GM21360 (cell line): ENCODE measurements around the gene ASMTL.
"Not testable (repeated sequence)": the region's sequence is repeated elsewhere in the genome, so short reads cannot be mapped to it uniquely, and the experiment has no call there.

Experiments used
- ATAC-seq: cut with Tn5 transposase; IDR thresholded peaks from one replicate; pipeline ENCODE4 v1.9.1; 2021; ENCODE audit warnings: mild to moderate bottlenecking, moderate library complexity; ENCODE audit not compliant: unreplicated experiment

ASMTL gene

GRCh38 chrX:1482530-1482928 lies 29.8 kb upstream of the ASMTL start:
- ATAC-seq, result not testable (repeated sequence)

GRCh38 chrX:1481636-1482529 lies 29.2 kb upstream of the ASMTL start:
- ATAC-seq, result peak; percentile 45

- ATAC-seq, result no peak
Measured at GRCh38 chrX:1480082-1480785, 27.5 kb upstream of the ASMTL start.

- ATAC-seq, result no peak
Measured at GRCh38 chrX:1477801-1478458, 25.2 kb upstream of the ASMTL start.

GRCh38 chrX:1477229-1477628 lies 24.5 kb upstream of the ASMTL start:
- no peak for ATAC-seq

GRCh38 chrX:1476682-1477081 lies 24.0 kb upstream of the ASMTL start:
- ATAC-seq, result no peak

GRCh38 chrX:1475881-1476280 lies 23.2 kb upstream of the ASMTL start:
- no peak for ATAC-seq

GRCh38 chrX:1475481-1475880 lies 22.8 kb upstream of the ASMTL start:
- ATAC-seq, result no peak

GRCh38 chrX:1474593-1474992 lies 21.9 kb upstream of the ASMTL start:
- ATAC-seq, result not testable (repeated sequence)

GRCh38 chrX:1472975-1473374 lies 20.3 kb upstream of the ASMTL start:
- ATAC-seq, result no peak

GRCh38 chrX:1468250-1468772 lies 15.6 kb upstream of the ASMTL start:
- peak; percentile 41 for ATAC-seq

GRCh38 chrX:1466971-1467561 lies 14.4 kb upstream of the ASMTL start:
- peak; percentile 36 for ATAC-seq

GRCh38 chrX:1466232-1466661 lies 13.5 kb upstream of the ASMTL start:
- no peak for ATAC-seq

GRCh38 chrX:1465286-1466231 lies 12.8 kb upstream of the ASMTL start:
- no peak for ATAC-seq

- ATAC-seq, result no peak
Measured at GRCh38 chrX:1464971-1465285, 12.2 kb upstream of the ASMTL start.

GRCh38 chrX:1464041-1464970 lies 11.6 kb upstream of the ASMTL start:
- no peak for ATAC-seq

- ATAC-seq, result no peak
Measured at GRCh38 chrX:1463581-1463980, 10.9 kb upstream of the ASMTL start.

GRCh38 chrX:1462596-1463251 lies 10.0 kb upstream of the ASMTL start:
- ATAC-seq, result no peak
